ENCODE measurements around the gene SEMA5A. TPM values are rescaled to one million over a fixed set of nuclear protein-coding genes. Genes with fewer than 3 reads are reported as not detected.

The SEMA5A gene
- polyA plus RNA-seq, 1 donor (not counting 4 experiments of a cell fraction or from before 2014, with no cell fraction given): 0.16 TPM

GRCh38 chr5:9264301-9264700, 281.6 kb downstream of the SEMA5A start:
- Histone ChIP-seq H3K27me3 (ENCODE audit: control insufficient read depth, extremely low read depth, insufficient read depth, low read length) (no peaks in the 10 kb centered on the region), H3K79me2 (ENCODE audit: control insufficient read depth, insufficient read depth, low read length) (no peaks in the 10 kb centered on the region), H3K9me3 (ENCODE audit: control insufficient read depth, low read depth, low read length) (no peaks in the 10 kb centered on the region), H3K36me3 (ENCODE audit: control insufficient read depth in 2 of 2, extremely low read depth in 1 of 2, insufficient read depth in 2 of 2, low read length in 2 of 2) (no peaks in the 10 kb centered on the region), H3K4me2 (ENCODE audit: control insufficient read depth, extremely low read depth, insufficient read depth, low read depth, low read length) (no peak overlapping the region), H3K4me1 (ENCODE audit: control insufficient read depth, extremely low read depth, insufficient read depth, low read length) (peaks cover 3% of the 10 kb centered on the region), H3K27ac (ENCODE audit: control insufficient read depth, insufficient read depth, low read length) (no peak overlapping the region), H2AFZ (ENCODE audit: control insufficient read depth, low read length) (no peak overlapping the region), H4K20me1 (ENCODE audit: control insufficient read depth, extremely low read depth, insufficient read depth, low read length) (no peaks in the 10 kb centered on the region), H3K9ac (ENCODE audit: control insufficient read depth, extremely low read depth, insufficient read depth, low read length) (no peak overlapping the region), H3K9me1 (ENCODE audit: control insufficient read depth, extremely low read depth, insufficient read depth, low read length) (no peaks in the 10 kb centered on the region), H3K4me3 (ENCODE audit: control insufficient read depth in 2 of 3, extremely low read depth in 1 of 3, insufficient read depth in 2 of 3, low read depth in 1 of 3, low read length in 3 of 3) (no peak overlapping the region)
- FAIRE-seq (no peak), DNase-seq (ENCODE audit: low read depth, low spot score) (no peak)
- dilution Hi-C loops (cut with MboI; ENCODE audit: extremely low pct_ligation_motif_present, low sequenced_read_pairs): no loop called here
- TF ChIP-seq EZH2 (IDR thresholded peaks at IDR 0.05; ENCODE audit: low read length) (no peak), CTCF (optimal IDR thresholded peaks at IDR 0.05 in 1 of 3, IDR thresholded peaks at IDR 0.05 in 1 of 3, conservative IDR thresholded peaks at IDR 0.05 in 1 of 3; ENCODE audit: extremely low read depth in 1 of 3, insufficient read depth in 2 of 3, low read length in 3 of 3) (no peak)

DNA sequence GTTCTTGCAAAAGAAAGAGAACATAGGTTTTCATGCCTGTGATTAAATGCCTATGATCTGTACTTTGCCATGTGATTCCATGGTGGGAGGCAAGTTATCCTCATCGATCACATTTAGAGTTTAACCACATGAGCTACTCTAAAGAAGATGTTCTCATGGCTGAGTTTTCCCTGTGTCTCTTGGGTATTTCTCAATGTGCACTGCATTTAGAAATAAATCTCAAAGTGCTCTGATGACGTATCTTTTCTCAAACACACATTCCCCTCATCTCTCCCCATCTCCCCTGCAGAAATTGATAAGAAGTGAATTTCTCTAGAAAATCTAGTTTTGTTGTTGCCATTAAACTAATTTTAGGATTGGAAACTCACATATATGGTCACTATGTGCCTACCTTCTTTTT, 282.2 kb downstream of the SEMA5A start:
- Histone ChIP-seq H3K36me3 (ENCODE audit: control insufficient read depth in 2 of 2, extremely low read depth in 1 of 2, insufficient read depth in 2 of 2, low read length in 2 of 2) (no peaks in the 10 kb centered on the region), H3K79me2 (ENCODE audit: control insufficient read depth, insufficient read depth, low read length) (no peaks in the 10 kb centered on the region), H3K4me1 (ENCODE audit: control insufficient read depth, extremely low read depth, insufficient read depth, low read length) (peaks cover 3% of the 10 kb centered on the region), H3K27ac (ENCODE audit: control insufficient read depth, insufficient read depth, low read length) (no peak overlapping the region), H2AFZ (ENCODE audit: control insufficient read depth, low read length) (no peak overlapping the region), H3K4me3 (ENCODE audit: control insufficient read depth in 2 of 3, extremely low read depth in 1 of 3, insufficient read depth in 2 of 3, low read depth in 1 of 3, low read length in 3 of 3) (no peak overlapping the region), H3K4me2 (ENCODE audit: control insufficient read depth, extremely low read depth, insufficient read depth, low read depth, low read length) (no peak overlapping the region), H3K9me1 (ENCODE audit: control insufficient read depth, extremely low read depth, insufficient read depth, low read length) (no peaks in the 10 kb centered on the region), H3K27me3 (ENCODE audit: control insufficient read depth, extremely low read depth, insufficient read depth, low read length) (no peaks in the 10 kb centered on the region), H4K20me1 (ENCODE audit: control insufficient read depth, extremely low read depth, insufficient read depth, low read length) (no peaks in the 10 kb centered on the region), H3K9ac (ENCODE audit: control insufficient read depth, extremely low read depth, insufficient read depth, low read length) (no peak overlapping the region), H3K9me3 (ENCODE audit: control insufficient read depth, low read depth, low read length) (no peaks in the 10 kb centered on the region)
- FAIRE-seq (no peak), DNase-seq (ENCODE audit: low read depth, low spot score) (no peak)
- dilution Hi-C loops (cut with MboI; ENCODE audit: extremely low pct_ligation_motif_present, low sequenced_read_pairs): no loop called here
- TF ChIP-seq CTCF (optimal IDR thresholded peaks at IDR 0.05 in 1 of 3, IDR thresholded peaks at IDR 0.05 in 1 of 3, conservative IDR thresholded peaks at IDR 0.05 in 1 of 3; ENCODE audit: extremely low read depth in 1 of 3, insufficient read depth in 2 of 3, low read length in 3 of 3): no peak
- TF ChIP-seq EZH2 (IDR thresholded peaks at IDR 0.05; ENCODE audit: low read length): no peak

All from keratinocyte (primary cell).